HepG2 (cell line): ENCODE results near the gene PEAK3. TPM values are rescaled to one million over a fixed set of nuclear protein-coding genes. Genes with fewer than 3 reads are reported as not detected.
A peak's percentile ranks its signal among the peaks of the same experiment; 100 is the strongest.

Source experiments
- ARNTL ChIP-seq: sonication (generic); formaldehyde crosslinking; IDR thresholded peaks from 2 replicates; pipeline ENCODE4 v1.4.0; 2020; ENCODE audit warnings: mild to moderate bottlenecking, missing genetic modification reagents
- BRD4 ChIP-seq: sonication (generic); formaldehyde crosslinking; IDR thresholded peaks from 2 replicates; pipeline ENCODE4 v1.4.0; 2020; ENCODE audit warnings: missing genetic modification reagents
- DR1 ChIP-seq: sonication (generic); formaldehyde crosslinking; IDR thresholded peaks from 2 replicates; pipeline ENCODE4 v1.8.0; 2021; ENCODE audit warnings: mild to moderate bottlenecking, missing genetic modification reagents, inconsistent platforms
- KAT7 ChIP-seq: IDR thresholded peaks from 2 replicates; pipeline ENCODE4 v1.6.1; 2018; ENCODE audit warnings: borderline replicate concordance, missing compliant biosample characterization
- KLF9 ChIP-seq: IDR thresholded peaks from 2 replicates; pipeline ENCODE4 v1.6.1; 2016; ENCODE audit warnings: low read depth
- MAZ ChIP-seq, 2 experiments: sonication (generic) in 1 of 2; formaldehyde crosslinking in 1 of 2; IDR thresholded peaks; 2 replicates each; pipeline versions ENCODE4 v1.5.0 to v1.6.1; 2012 to 2020; ENCODE audit warnings: low read depth in 2 of 2, mild to moderate bottlenecking in 2 of 2, borderline replicate concordance in 1 of 2, improper control_type of control experiment in 1 of 2, low read length in 1 of 2, missing genetic modification reagents in 1 of 2, moderate library complexity in 1 of 2
- SP2 ChIP-seq: sonication (generic); formaldehyde crosslinking; IDR thresholded peaks from 2 replicates; pipeline ENCODE4 v1.5.1; 2020; ENCODE audit warnings: mild to moderate bottlenecking, missing genetic modification reagents
- ZFX ChIP-seq: sonication (generic); formaldehyde crosslinking; IDR thresholded peaks from 2 replicates; pipeline ENCODE4 v1.4.0; 2020; ENCODE audit warnings: mild to moderate bottlenecking, low read depth, missing genetic modification reagents, moderate library complexity
- ZNF264 ChIP-seq: sonication (generic); formaldehyde crosslinking; IDR thresholded peaks from 2 replicates; pipeline ENCODE4 v1.4.0; 2020; ENCODE audit warnings: missing genetic modification reagents
- ZNF570 ChIP-seq: sonication (generic); formaldehyde crosslinking; IDR thresholded peaks from 2 replicates; pipeline ENCODE4 v1.4.0; 2020; ENCODE audit warnings: mild to moderate bottlenecking, missing genetic modification reagents, borderline replicate concordance
- ZNF589 ChIP-seq: sonication (generic); formaldehyde crosslinking; conservative IDR thresholded peaks from 2 replicates; pipeline ENCODE4 v1.8.0; 2022; ENCODE audit warnings: mild to moderate bottlenecking, moderate library complexity, missing genetic modification reagents
- ZNF619 ChIP-seq: sonication (generic); formaldehyde crosslinking; IDR thresholded peaks from 2 replicates; pipeline ENCODE4 v1.4.0; 2020; ENCODE audit warnings: mild to moderate bottlenecking, missing genetic modification reagents
- ZNF883 ChIP-seq: sonication (generic); formaldehyde crosslinking; IDR thresholded peaks from 2 replicates; pipeline ENCODE4 v1.5.1; 2020; ENCODE audit warnings: mild to moderate bottlenecking, missing genetic modification reagents; ENCODE audit errors: not compliant biosample characterization
- ZSCAN31 ChIP-seq: sonication (generic); formaldehyde crosslinking; IDR thresholded peaks from 2 replicates; pipeline ENCODE4 v1.5.0; 2020; ENCODE audit warnings: low read depth, mild to moderate bottlenecking, missing genetic modification reagents
- polyA plus RNA-seq, 8 experiments: library from polyadenylated mRNA; depleted of rRNA in 3 of 8; stranded (reverse) in 7 of 8; unstranded in 1 of 8; fragments of >200 nt; fragmentation: Illumina TruSeq in 4 of 8; extraction: Trizol in 4 of 8; gene quantifications; 2 replicates each; pipeline versions ENCODE4 v1.2.1 to v1.2.3, GENCODE V29; 2011 to 2016; ENCODE audit warnings: low read depth in 4 of 8, missing spikeins in 1 of 8, mixed read lengths in 1 of 8; ENCODE audit not compliant: insufficient read depth in 1 of 8
- total RNA-seq, 5 experiments: library from RNA; depleted of rRNA; stranded (reverse); fragments of >200 nt; fragmentation: Illumina TruSeq; extraction: Trizol; gene quantifications; 2 replicates each; pipeline ENCODE4 v1.2.3, GENCODE V29; 2016; ENCODE audit warnings: low read depth in 1 of 5
- TF ChIP-seq, protein P1 (sequence below): sonication (generic); formaldehyde crosslinking; IDR thresholded peaks from 2 replicates; pipeline ENCODE4 v1.5.0; 2020; ENCODE audit warnings: missing genetic modification reagents
- TF ChIP-seq, protein P2 (sequence below): sonication (generic); formaldehyde crosslinking; IDR thresholded peaks from 2 replicates; pipeline ENCODE4 v1.4.0; 2020; ENCODE audit warnings: missing genetic modification reagents
- TF ChIP-seq, protein P3 (sequence below), 2 experiments: sonication (generic) in 1 of 2; formaldehyde crosslinking in 1 of 2; IDR thresholded peaks; 2 replicates each; pipeline versions ENCODE4 v1.6.1 to v1.9.0; 2014 to 2022; ENCODE audit warnings: antibody characterized with exemption in 1 of 2, borderline replicate concordance in 1 of 2, inconsistent platforms in 1 of 2, low read depth in 1 of 2, missing genetic modification reagents in 1 of 2
- TF ChIP-seq, protein P4 (sequence below): IDR thresholded peaks from 2 replicates; pipeline ENCODE4 v1.6.1; 2016; ENCODE audit warnings: low read depth, borderline replicate concordance

Gene PEAK3
- total and polyA plus RNA-seq, 2 of the 13 experiments (the other 11 are each of a cell fraction or from before 2014, with no cell fraction given), result not detected

DNA sequence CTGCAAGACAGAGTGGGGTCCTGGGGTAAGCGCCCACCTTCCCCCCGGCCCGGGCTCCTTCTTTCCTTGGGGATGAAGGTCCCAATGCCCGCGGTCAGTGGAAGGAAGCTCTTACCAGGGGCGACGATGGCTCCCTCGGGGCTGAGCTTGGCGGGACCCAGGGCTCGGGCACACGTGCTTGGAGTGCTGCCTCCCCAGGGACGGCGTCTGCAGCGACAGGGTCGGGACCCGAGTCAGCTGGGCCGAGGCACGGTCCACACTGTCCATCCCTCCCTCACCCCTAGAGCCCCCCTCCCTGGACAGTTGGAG lies 29.2 kb downstream of the PEAK3 start (continued):
- TF ChIP-seq ZNF619, result peak; percentile 65; the same call in 1 of the 2 replicates
- TF ChIP-seq, protein P1, sequence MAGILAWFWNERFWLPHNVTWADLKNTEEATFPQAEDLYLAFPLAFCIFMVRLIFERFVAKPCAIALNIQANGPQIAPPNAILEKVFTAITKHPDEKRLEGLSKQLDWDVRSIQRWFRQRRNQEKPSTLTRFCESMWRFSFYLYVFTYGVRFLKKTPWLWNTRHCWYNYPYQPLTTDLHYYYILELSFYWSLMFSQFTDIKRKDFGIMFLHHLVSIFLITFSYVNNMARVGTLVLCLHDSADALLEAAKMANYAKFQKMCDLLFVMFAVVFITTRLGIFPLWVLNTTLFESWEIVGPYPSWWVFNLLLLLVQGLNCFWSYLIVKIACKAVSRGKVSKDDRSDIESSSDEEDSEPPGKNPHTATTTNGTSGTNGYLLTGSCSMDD (CRISPR knock-in tag), result peak; percentile 60; the same call in 1 of the 2 replicates
- TF ChIP-seq, protein P2, sequence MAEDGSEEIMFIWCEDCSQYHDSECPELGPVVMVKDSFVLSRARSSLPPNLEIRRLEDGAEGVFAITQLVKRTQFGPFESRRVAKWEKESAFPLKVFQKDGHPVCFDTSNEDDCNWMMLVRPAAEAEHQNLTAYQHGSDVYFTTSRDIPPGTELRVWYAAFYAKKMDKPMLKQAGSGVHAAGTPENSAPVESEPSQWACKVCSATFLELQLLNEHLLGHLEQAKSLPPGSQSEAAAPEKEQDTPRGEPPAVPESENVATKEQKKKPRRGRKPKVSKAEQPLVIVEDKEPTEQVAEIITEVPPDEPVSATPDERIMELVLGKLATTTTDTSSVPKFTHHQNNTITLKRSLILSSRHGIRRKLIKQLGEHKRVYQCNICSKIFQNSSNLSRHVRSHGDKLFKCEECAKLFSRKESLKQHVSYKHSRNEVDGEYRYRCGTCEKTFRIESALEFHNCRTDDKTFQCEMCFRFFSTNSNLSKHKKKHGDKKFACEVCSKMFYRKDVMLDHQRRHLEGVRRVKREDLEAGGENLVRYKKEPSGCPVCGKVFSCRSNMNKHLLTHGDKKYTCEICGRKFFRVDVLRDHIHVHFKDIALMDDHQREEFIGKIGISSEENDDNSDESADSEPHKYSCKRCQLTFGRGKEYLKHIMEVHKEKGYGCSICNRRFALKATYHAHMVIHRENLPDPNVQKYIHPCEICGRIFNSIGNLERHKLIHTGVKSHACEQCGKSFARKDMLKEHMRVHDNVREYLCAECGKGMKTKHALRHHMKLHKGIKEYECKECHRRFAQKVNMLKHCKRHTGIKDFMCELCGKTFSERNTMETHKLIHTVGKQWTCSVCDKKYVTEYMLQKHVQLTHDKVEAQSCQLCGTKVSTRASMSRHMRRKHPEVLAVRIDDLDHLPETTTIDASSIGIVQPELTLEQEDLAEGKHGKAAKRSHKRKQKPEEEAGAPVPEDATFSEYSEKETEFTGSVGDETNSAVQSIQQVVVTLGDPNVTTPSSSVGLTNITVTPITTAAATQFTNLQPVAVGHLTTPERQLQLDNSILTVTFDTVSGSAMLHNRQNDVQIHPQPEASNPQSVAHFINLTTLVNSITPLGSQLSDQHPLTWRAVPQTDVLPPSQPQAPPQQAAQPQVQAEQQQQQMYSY (CRISPR knock-in tag), result peak; percentile 46; the same call in 1 of the 2 replicates
- TF ChIP-seq ARNTL (CRISPR knock-in tag), result no peak; the same call in 1 of the 2 replicates
- TF ChIP-seq KLF9 (CRISPR knock-in tag), result no peak
- TF ChIP-seq, protein P3, sequence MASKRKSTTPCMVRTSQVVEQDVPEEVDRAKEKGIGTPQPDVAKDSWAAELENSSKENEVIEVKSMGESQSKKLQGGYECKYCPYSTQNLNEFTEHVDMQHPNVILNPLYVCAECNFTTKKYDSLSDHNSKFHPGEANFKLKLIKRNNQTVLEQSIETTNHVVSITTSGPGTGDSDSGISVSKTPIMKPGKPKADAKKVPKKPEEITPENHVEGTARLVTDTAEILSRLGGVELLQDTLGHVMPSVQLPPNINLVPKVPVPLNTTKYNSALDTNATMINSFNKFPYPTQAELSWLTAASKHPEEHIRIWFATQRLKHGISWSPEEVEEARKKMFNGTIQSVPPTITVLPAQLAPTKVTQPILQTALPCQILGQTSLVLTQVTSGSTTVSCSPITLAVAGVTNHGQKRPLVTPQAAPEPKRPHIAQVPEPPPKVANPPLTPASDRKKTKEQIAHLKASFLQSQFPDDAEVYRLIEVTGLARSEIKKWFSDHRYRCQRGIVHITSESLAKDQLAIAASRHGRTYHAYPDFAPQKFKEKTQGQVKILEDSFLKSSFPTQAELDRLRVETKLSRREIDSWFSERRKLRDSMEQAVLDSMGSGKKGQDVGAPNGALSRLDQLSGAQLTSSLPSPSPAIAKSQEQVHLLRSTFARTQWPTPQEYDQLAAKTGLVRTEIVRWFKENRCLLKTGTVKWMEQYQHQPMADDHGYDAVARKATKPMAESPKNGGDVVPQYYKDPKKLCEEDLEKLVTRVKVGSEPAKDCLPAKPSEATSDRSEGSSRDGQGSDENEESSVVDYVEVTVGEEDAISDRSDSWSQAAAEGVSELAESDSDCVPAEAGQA (IDR thresholded peaks at IDR 0.05; ENCODE audit: low read depth), result no peak
- TF ChIP-seq, protein P3 (CRISPR knock-in tag; IDR thresholded peaks at IDR 0.05; ENCODE audit: borderline replicate concordance), result peak; percentile 84; the same call in 1 of the 2 replicates
- TF ChIP-seq, protein P4, sequence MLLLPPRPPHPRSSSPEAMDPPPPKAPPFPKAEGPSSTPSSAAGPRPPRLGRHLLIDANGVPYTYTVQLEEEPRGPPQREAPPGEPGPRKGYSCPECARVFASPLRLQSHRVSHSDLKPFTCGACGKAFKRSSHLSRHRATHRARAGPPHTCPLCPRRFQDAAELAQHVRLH, result peak; percentile 19; the same call in 1 of the 2 replicates
- TF ChIP-seq ZNF589 (CRISPR knock-in tag), result peak; percentile 42; the same call in 1 of the 2 replicates
- TF ChIP-seq KAT7 (CRISPR knock-in tag), result 0 out of 2 replicates have a peak, but pooled peaks have one; percentile 32
- TF ChIP-seq ZNF570, result no peak
- no peak for TF ChIP-seq MAZ (IDR thresholded peaks at IDR 0.05; ENCODE audit: borderline replicate concordance, low read depth, low read length)
- TF ChIP-seq MAZ (CRISPR knock-in tag; IDR thresholded peaks at IDR 0.05; ENCODE audit: low read depth), result 0 out of 2 replicates have a peak, but pooled peaks have one; percentile 57
- TF ChIP-seq ZFX, result peak; percentile 37; the same call in 1 of the 2 replicates
- TF ChIP-seq BRD4 (CRISPR knock-in tag), result 0 out of 2 replicates have a peak, but pooled peaks have one; percentile 32
- TF ChIP-seq SP2 (CRISPR knock-in tag), result 0 out of 2 replicates have a peak, but pooled peaks have one; percentile 31
- TF ChIP-seq DR1 (CRISPR knock-in tag), result peak; percentile 26; the same call in 1 of the 2 replicates
- TF ChIP-seq ZSCAN31 (CRISPR knock-in tag), result 0 out of 2 replicates have a peak, but pooled peaks have one; percentile 40
- TF ChIP-seq ZNF883 (CRISPR knock-in tag), result no peak
- TF ChIP-seq ZNF264 (CRISPR knock-in tag), result 0 out of 2 replicates have a peak, but pooled peaks have one; percentile 26
